Lower lobe of right lung (tissue), 2 donors: Measurements from ENCODE around the gene CAMK2A. TPM values are rescaled to one million over a fixed set of nuclear protein-coding genes. Genes with fewer than 3 reads are reported as not detected.

Source experiments
- ATAC-seq, 2 donors: fragments of 200-7000 bp; cut with Tn5 transposase; one replicate each; pipeline ENCODE4 v1.9.1; 2020 to 2022; ENCODE audit warnings: mild to moderate bottlenecking in 2 of 2, moderate library complexity in 2 of 2
- DNase-seq: peaks from one replicate; pipeline ENCODE4 v3.0.0-alpha.2; 2020
- H3K27ac ChIP-seq: fragments of 200-600 bp; one replicate; pipeline ENCODE4 v1.8.0; 2022
- H3K27me3 ChIP-seq: fragments of 200-600 bp; one replicate; pipeline ENCODE4 v1.8.0; 2022; ENCODE audit warnings: low read depth
- H3K36me3 ChIP-seq: fragments of 200-600 bp; one replicate; pipeline ENCODE4 v1.8.0; 2022; ENCODE audit warnings: mild to moderate bottlenecking
- H3K4me1 ChIP-seq: fragments of 200-600 bp; one replicate; pipeline ENCODE4 v1.8.0; 2022
- H3K4me3 ChIP-seq: fragments of 200-600 bp; one replicate; pipeline ENCODE4 v1.8.0; 2022; ENCODE audit warnings: mild to moderate bottlenecking
- H3K9me3 ChIP-seq: fragments of 200-600 bp; one replicate; pipeline ENCODE4 v1.8.0; 2022
- CTCF ChIP-seq: fragments of 200-600 bp; IDR thresholded peaks from one replicate; pipeline ENCODE4 v1.8.0; 2022; ENCODE audit warnings: antibody characterized with exemption, mild to moderate bottlenecking
- intact Hi-C: fragments of 100-400 bp; cut with DNase I; formaldehyde crosslinking; loops from one replicate; pipeline ENCODE4 v1.11.0; 2022
- total RNA-seq: library from RNA; stranded (reverse); fragmentation: NEBNext Ultra II Directional; extraction: Animal tissue kit (Norgen Biotek cat#: 25700); gene quantifications from one replicate; pipeline ENCODE4 v1.2.1, GENCODE V29; 2021
- donor health status: DM: no; HTN: yes; CAD: no; lungs with severe emphysema.

Gene CAMK2A
- total RNA-seq, 1 donor from 2014 or later, result 1.3 TPM

DNA sequence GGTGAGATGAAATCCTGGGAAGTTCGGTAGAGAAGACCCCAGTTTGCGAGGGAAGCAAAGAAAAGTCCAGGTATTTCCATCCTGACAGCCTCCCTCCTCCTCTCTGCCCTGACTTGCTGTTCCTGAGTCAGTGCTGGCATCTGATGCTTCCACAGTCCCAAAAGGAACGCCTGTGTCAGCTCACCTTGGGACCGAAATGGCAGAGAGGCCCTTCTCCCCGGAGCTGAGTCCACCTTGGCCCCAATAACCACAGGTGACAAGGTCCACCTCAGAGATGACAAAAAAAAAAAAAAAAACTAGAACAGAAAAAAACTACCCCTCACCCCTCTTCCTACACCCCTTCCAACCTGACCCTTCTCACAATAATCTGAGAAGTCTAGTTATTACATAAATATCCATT is 68.1 kb downstream of the CAMK2A start:
- Histone ChIP-seq H3K36me3 (no peaks in the 10 kb centered on the region), H3K4me3 (no peak overlapping the region), H3K27ac (no peak overlapping the region), H3K4me1 (no peaks in the 10 kb centered on the region), H3K27me3 (peaks cover 3% of the 10 kb centered on the region), H3K9me3 (no peaks in the 10 kb centered on the region)
- no peak for DNase-seq
- intact Hi-C loops, result no loop called here
- no peak for ATAC-seq
- TF ChIP-seq CTCF, result no peak

- Histone ChIP-seq H3K4me1 (no peaks in the 10 kb centered on the region), H3K27me3 (peaks cover 3% of the 10 kb centered on the region), H3K4me3 (no peak overlapping the region), H3K9me3 (no peaks in the 10 kb centered on the region), H3K27ac (no peak overlapping the region), H3K36me3 (no peaks in the 10 kb centered on the region)
- intact Hi-C loops, result no loop called here
- no peak for DNase-seq
- no peak for TF ChIP-seq CTCF
- ATAC-seq, result no peak
These were observed 69.7 kb downstream of the CAMK2A start for GRCh38 chr5:150219861-150220260.

DNA sequence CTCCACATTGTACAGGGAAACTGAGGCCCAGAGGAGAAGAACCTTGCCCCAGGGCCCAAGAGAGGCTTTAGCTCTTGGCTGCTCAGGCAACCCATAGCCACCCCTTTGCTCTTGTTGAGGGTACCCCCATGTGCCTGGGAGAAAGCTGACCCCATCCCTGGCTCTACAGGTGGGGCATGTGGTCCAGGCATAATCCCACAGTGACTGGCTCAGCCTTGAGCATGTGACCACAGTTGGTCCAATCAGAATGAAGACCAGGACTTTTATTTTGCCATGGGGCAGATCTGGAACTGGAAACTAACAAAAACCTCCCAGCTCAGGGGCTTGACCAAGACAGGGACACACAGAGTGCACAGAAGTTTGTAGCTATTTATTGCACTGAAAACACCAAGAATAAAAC is 70.4 kb downstream of the CAMK2A start:
- ATAC-seq, result no peak
- peaks cover 3% of the 10 kb centered on the region for H3K27me3 ChIP-seq
- TF ChIP-seq CTCF, result no peak
- H3K27ac ChIP-seq, result no peak overlapping the region
- no peaks in the 10 kb centered on the region for H3K4me1 ChIP-seq
- H3K9me3 ChIP-seq, result no peaks in the 10 kb centered on the region
- H3K4me3 ChIP-seq, result no peak overlapping the region
- H3K36me3 ChIP-seq, result no peaks in the 10 kb centered on the region
- intact Hi-C loops, result no loop called here
- DNase-seq, result no peak

GRCh38 chr5:150218693-150219035 is 70.9 kb downstream of the CAMK2A start:
- ATAC-seq, result no peak
- H3K9me3 ChIP-seq, result no peaks in the 10 kb centered on the region
- H3K36me3 ChIP-seq, result no peaks in the 10 kb centered on the region
- no peak for DNase-seq
- no peaks in the 10 kb centered on the region for H3K4me1 ChIP-seq
- TF ChIP-seq CTCF, result no peak
- no peak overlapping the region for H3K4me3 ChIP-seq
- peaks cover 3% of the 10 kb centered on the region for H3K27me3 ChIP-seq
- H3K27ac ChIP-seq, result no peak overlapping the region
- intact Hi-C loops, result no loop called here

- peak; percentile 77 for DNase-seq
- ATAC-seq, result peak; percentile 88
- H3K27ac ChIP-seq, result no peak overlapping the region
- peak; percentile 93 for TF ChIP-seq CTCF
- no peaks in the 10 kb centered on the region for H3K9me3 ChIP-seq
- no peaks in the 10 kb centered on the region for H3K36me3 ChIP-seq
- intact Hi-C loops, result no loop called here
- H3K4me1 ChIP-seq, result no peaks in the 10 kb centered on the region
- H3K27me3 ChIP-seq, result peaks cover 3% of the 10 kb centered on the region
- no peak overlapping the region for H3K4me3 ChIP-seq
These were observed 71.5 kb downstream of the CAMK2A start for GRCh38 chr5:150217873-150218692.
